Endodermal cell (in vitro differentiated cells): ENCODE results near the gene HAVCR2. TPM values are rescaled to one million over a fixed set of nuclear protein-coding genes. Genes with fewer than 3 reads are reported as not detected.

Experiments used
- DNase-seq: peaks from one replicate; pipeline ENCODE4 v3.0.0-alpha.2; 2017
- H3K27ac ChIP-seq: 2 replicates; pipeline ENCODE4 v1.5.1; 2013; ENCODE audit warnings: mild to moderate bottlenecking, low read depth, low read length, moderate library complexity
- H3K27me3 ChIP-seq: 2 replicates; pipeline ENCODE4 v1.6.1; 2013; ENCODE audit warnings: mild to moderate bottlenecking, low read length, moderate library complexity; ENCODE audit not compliant: insufficient read depth, control insufficient read depth, poor library complexity, severe bottlenecking
- H3K36me3 ChIP-seq: 2 replicates; pipeline ENCODE4 v1.7.0; 2013; ENCODE audit warnings: mild to moderate bottlenecking, low read length, moderate library complexity; ENCODE audit not compliant: control insufficient read depth, insufficient read depth
- H3K4me1 ChIP-seq: one replicate; pipeline ENCODE4 v1.7.0; 2013; ENCODE audit warnings: low read length; ENCODE audit not compliant: control insufficient read depth, insufficient read depth
- H3K4me3 ChIP-seq: 2 replicates; pipeline ENCODE4 v1.5.1; 2013; ENCODE audit warnings: mild to moderate bottlenecking, low read length, moderate library complexity
- H3K9ac ChIP-seq: 2 replicates; pipeline ENCODE4 v1.6.1; 2013; ENCODE audit warnings: mild to moderate bottlenecking, low read length, moderate library complexity; ENCODE audit not compliant: poor library complexity, severe bottlenecking; ENCODE audit errors: extremely low read depth
- H3K9me3 ChIP-seq: 2 replicates; pipeline ENCODE4 v1.6.1; 2013; ENCODE audit warnings: mild to moderate bottlenecking, low read length, moderate library complexity; ENCODE audit not compliant: control insufficient read depth
- H3K27ac Mint-ChIP-seq: 2 replicates; pipeline ENCODE4 v1.8.0; 2020; ENCODE audit warnings: mixed read lengths
- H3K27me3 Mint-ChIP-seq: 2 replicates; pipeline ENCODE4 v1.8.0; 2021; ENCODE audit warnings: mild to moderate bottlenecking, mixed read lengths; ENCODE audit not compliant: insufficient read depth
- H3K36me3 Mint-ChIP-seq: 2 replicates; pipeline ENCODE4 v1.8.0; 2020; ENCODE audit warnings: low read depth, mixed read lengths
- H3K4me1 Mint-ChIP-seq: 2 replicates; pipeline ENCODE4 v1.8.0; 2020; ENCODE audit warnings: mixed read lengths
- H3K4me3 Mint-ChIP-seq: 2 replicates; pipeline ENCODE4 v1.8.0; 2020; ENCODE audit warnings: mild to moderate bottlenecking, moderate library complexity, mixed read lengths
- H3K9me3 Mint-ChIP-seq: 2 replicates; pipeline ENCODE4 v1.8.0; 2020; ENCODE audit warnings: mild to moderate bottlenecking, mixed read lengths
- WGBS, 2 experiments: methylation state at CpG; one replicate each; pipeline versions ENCODE4 v1.1.5 to v1.1.7; 2013; ENCODE audit warnings: missing lambda C conversion rate in 2 of 2, mixed read lengths in 1 of 2; ENCODE audit not compliant: insufficient coverage in 1 of 2, insufficient read length in 1 of 2; 5-methylcytosine and 5-hydroxymethylcytosine counted together
- total RNA-seq, 2 donors: library from RNA; stranded (reverse); fragmentation: NEBNext Ultra II Directional in 1 of 2; extraction: Animal tissue kit (Norgen Biotek cat#: 25700) in 1 of 2; gene quantifications; 2 replicates in 1 of 2; 3 replicates in 1 of 2; pipeline ENCODE4 v1.2.1, GENCODE V29; 2021
- TF ChIP-seq, protein P1 (sequence below): fragments of 200-600 bp; sonication (generic); conservative IDR thresholded peaks from 2 replicates; pipeline ENCODE4 v1.5.0; 2021; ENCODE audit warnings: antibody characterized with exemption, mild to moderate bottlenecking

The HAVCR2 gene
- total RNA-seq, 2 donors from 2014 or later = 0.33 to 0.35 TPM

DNA sequence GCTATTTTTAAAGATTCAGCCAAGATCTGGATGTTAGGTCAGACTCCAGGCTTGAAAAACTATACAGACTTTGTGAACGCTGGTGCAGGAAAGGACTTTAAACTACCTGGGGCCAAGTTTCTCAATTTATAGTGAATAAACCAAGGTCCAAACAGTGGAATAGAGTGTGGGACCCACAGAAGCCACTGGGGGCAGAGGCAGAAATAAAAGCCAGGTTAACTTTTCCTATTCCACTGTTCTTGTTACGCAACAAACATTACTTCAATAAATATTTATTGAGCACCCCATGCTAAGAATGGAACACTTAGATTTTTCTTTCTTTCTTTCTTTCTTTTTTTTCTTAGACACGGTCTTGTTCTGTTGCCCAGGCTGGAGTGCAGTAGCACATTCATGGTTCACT is 38.9 kb downstream of the HAVCR2 start:
- WGBS, 2 experiments = 94 to 98% methylated on average over 3 of the region's 3 CpGs
- Histone ChIP-seq H3K27ac (no peak overlapping the region), H3K4me3 (no peak overlapping the region), H3K9ac (no peak overlapping the region), H3K36me3 (no peaks in the 10 kb centered on the region), H3K9me3 (no peaks in the 10 kb centered on the region), H3K4me1 (no peaks in the 10 kb centered on the region), H3K27me3 (no peaks in the 10 kb centered on the region)
- Mint-ChIP-seq H3K27me3 (no peaks in the 10 kb centered on the region), H3K4me1 (peaks cover 6% of the 10 kb centered on the region), H3K4me3 (no peak overlapping the region), H3K36me3 (no peaks in the 10 kb centered on the region), H3K9me3 (no peaks in the 10 kb centered on the region), H3K27ac (no peak overlapping the region)
- TF ChIP-seq, protein P1, sequence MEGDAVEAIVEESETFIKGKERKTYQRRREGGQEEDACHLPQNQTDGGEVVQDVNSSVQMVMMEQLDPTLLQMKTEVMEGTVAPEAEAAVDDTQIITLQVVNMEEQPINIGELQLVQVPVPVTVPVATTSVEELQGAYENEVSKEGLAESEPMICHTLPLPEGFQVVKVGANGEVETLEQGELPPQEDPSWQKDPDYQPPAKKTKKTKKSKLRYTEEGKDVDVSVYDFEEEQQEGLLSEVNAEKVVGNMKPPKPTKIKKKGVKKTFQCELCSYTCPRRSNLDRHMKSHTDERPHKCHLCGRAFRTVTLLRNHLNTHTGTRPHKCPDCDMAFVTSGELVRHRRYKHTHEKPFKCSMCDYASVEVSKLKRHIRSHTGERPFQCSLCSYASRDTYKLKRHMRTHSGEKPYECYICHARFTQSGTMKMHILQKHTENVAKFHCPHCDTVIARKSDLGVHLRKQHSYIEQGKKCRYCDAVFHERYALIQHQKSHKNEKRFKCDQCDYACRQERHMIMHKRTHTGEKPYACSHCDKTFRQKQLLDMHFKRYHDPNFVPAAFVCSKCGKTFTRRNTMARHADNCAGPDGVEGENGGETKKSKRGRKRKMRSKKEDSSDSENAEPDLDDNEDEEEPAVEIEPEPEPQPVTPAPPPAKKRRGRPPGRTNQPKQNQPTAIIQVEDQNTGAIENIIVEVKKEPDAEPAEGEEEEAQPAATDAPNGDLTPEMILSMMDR = peak; percentile 62
- DNase-seq = no peak

DNA sequence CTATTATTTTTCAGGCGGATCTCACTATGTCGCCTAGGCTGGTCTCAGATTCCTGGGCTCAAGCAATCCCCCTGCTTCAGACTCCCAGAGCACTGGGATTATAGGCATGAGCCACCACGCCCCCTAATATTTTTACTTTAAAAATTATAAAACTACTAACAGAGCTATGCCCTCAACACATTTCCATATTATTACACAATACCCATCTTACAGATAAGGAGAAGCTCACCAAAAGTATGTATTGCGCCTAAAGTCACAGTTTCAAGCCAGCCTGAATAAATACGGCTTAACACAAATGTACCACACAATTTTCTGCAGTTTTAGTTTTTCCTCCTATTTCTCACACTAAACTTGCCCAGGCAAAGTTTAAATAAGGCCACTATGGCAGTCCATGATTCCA is 40.1 kb downstream of the HAVCR2 start:
- TF ChIP-seq, protein P1 = no peak
- no peaks in the 10 kb centered on the region for H3K36me3 Mint-ChIP-seq
- H3K27ac Mint-ChIP-seq = no peak overlapping the region
- peaks cover 8% of the 10 kb centered on the region for H3K4me1 Mint-ChIP-seq
- H3K27ac ChIP-seq = no peak overlapping the region
- H3K4me1 ChIP-seq = no peaks in the 10 kb centered on the region
- no peaks in the 10 kb centered on the region for H3K36me3 ChIP-seq
- 91 to 96% methylated on average over 4 to 5 of the region's 5 CpGs for WGBS, 2 experiments
- H3K4me3 ChIP-seq = no peak overlapping the region
- H3K9me3 ChIP-seq = no peaks in the 10 kb centered on the region
- no peaks in the 10 kb centered on the region for H3K27me3 ChIP-seq
- H3K27me3 Mint-ChIP-seq = no peaks in the 10 kb centered on the region
- H3K4me3 Mint-ChIP-seq = no peak overlapping the region
- H3K9me3 Mint-ChIP-seq = no peaks in the 10 kb centered on the region
- no peak overlapping the region for H3K9ac ChIP-seq
- DNase-seq = no peak

DNA sequence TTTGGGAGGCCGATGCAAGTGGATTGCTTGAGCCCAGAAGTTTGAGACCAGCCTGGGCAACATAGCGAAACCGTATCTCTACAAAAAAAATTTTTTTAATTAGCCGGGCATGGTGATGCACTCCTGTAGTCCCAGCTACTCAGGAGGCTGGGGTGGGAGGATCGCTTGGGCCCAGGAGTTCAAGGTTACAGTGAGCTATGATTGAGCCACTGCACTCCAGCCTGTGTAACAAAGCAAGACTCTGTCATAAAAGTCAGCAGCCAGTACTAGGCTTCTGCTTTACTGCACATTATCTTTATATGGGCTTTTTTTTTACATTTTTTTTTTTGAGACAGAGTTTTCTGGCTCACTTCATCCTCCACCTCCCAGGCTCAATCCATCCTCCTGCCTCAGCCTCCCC is 40.5 kb downstream of the HAVCR2 start:
- no peak overlapping the region for H3K4me3 Mint-ChIP-seq
- no peaks in the 10 kb centered on the region for H3K36me3 ChIP-seq
- no peaks in the 10 kb centered on the region for H3K27me3 Mint-ChIP-seq
- H3K27me3 ChIP-seq = no peaks in the 10 kb centered on the region
- no peaks in the 10 kb centered on the region for H3K4me1 ChIP-seq
- no peaks in the 10 kb centered on the region for H3K9me3 ChIP-seq
- peaks cover 11% of the 10 kb centered on the region for H3K4me1 Mint-ChIP-seq
- no peak overlapping the region for H3K9ac ChIP-seq
- TF ChIP-seq, protein P1 = no peak
- H3K27ac ChIP-seq = no peak overlapping the region
- H3K36me3 Mint-ChIP-seq = no peaks in the 10 kb centered on the region
- WGBS, 2 experiments = 95 to 97% methylated on average over 5 of the region's 5 CpGs
- H3K9me3 Mint-ChIP-seq = no peaks in the 10 kb centered on the region
- no peak for DNase-seq
- H3K4me3 ChIP-seq = no peak overlapping the region
- H3K27ac Mint-ChIP-seq = no peak overlapping the region
